GM18498 (cell line): Measurements from ENCODE around the gene TMUB1.

Experiments
- ATAC-seq: cut with Tn5 transposase; IDR thresholded peaks from one replicate; pipeline ENCODE4 v1.9.1; 2021; ENCODE audit warnings: mild to moderate bottlenecking, moderate library complexity; ENCODE audit not compliant: unreplicated experiment

The TMUB1 gene

GRCh38 chr7:151104411-151105235, 21.3 kb upstream of the TMUB1 start:
- ATAC-seq: no peak

DNA sequence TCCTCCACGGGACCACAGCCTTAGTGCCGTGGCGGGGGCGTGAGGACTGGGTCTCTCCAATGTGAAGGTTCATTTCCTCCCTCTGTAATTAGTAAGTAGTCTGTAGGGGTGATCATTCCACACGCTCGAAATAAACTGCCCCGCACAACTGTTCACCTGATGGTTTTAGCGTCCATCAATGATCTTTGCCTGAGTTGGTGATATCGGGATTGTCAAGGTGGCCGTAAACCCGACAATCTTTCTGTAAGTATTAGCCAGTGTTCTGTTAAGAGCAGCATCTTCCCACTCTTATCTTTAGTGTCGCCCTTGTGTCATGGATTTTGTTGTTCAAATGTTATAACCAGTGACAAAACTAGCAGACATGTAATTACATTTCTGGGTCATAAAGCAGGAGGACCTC, 20.7 kb upstream of the TMUB1 start:
- no peak for ATAC-seq

DNA sequence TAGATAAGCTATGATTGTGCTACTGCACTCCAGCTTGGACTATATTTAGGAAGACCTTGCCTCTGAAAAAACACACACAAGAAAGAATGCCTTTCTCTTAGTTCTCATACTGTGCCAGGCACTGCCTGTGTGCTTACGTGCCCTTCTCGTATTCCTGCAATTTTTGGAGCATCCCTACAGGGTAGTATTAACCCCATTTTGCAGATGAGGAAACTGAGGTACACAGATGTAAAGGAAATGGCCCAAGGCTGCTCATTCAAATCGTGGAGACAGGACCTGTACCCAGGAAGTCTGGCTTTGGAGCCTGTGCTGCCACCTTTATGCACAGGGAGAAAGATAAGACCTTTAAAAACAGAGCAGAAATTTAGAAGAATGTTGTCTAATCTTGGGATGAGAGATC, 19.7 kb upstream of the TMUB1 start:
- no peak for ATAC-seq

- no peak for ATAC-seq
Measured at GRCh38 chr7:151101621-151102396, 18.5 kb upstream of the TMUB1 start.

- ATAC-seq: no peak
Measured at GRCh38 chr7:151100921-151101320, 17.6 kb upstream of the TMUB1 start.

GRCh38 chr7:151099486-151100211, 16.4 kb upstream of the TMUB1 start:
- no peak for ATAC-seq

DNA sequence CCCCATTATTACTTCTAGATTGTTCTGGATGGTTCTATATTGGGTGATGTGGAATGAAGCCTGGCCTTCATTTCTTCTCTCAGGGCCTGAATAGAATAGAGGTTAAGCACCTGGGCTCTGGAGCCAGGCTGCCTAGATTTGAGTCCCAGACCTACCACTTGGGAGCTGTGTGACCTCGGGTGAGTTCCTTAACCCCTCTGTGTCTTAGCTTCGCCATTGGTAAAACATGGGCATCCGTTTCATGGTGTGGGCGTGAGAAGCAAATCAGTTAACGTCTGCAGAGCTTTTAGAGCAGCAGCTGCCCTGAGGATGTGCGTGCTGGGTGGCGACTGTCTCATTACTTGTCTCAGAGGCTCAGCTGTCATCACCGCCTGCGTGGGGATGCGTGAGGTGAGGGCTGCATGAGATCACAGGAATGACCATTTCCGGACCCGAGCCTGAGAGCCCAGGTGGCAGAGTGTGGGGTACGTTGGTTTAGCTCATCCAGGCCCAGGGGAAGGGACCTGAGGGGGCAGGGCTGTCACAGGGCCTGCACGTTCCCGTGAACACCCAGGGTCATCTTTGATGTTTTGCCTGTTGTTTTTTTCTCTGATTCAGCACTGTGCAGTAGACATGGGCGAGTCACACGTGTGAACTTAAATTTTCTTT, 12.7 kb upstream of the TMUB1 start:
- no peak for ATAC-seq

GRCh38 chr7:151095123-151095797, 12.0 kb upstream of the TMUB1 start:
- no peak for ATAC-seq

- no peak for ATAC-seq
Measured at GRCh38 chr7:151094675-151095074, 11.4 kb upstream of the TMUB1 start.

GRCh38 chr7:151093748-151094147, 10.5 kb upstream of the TMUB1 start:
- ATAC-seq: no peak

DNA sequence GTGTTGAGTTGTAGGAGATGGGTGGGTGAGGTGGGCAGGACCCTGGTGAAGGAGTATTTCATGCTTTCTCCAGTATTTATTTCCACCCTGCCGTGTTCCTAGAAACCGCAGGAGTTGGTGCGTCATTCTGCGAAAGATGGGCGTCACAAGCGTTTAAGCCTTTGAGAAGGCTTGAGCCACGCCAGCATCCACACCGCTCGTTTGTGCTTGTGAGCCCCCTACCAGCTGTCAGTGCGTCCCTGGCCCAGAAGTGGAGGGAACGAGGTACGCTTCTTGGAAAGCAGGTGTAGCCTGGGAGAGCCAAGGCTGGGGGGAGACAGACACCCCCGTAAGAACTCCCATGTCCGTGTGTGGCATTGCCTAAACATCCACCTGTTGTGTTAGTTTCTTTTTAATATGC, 8.7 kb upstream of the TMUB1 start:
- no peak for ATAC-seq

DNA sequence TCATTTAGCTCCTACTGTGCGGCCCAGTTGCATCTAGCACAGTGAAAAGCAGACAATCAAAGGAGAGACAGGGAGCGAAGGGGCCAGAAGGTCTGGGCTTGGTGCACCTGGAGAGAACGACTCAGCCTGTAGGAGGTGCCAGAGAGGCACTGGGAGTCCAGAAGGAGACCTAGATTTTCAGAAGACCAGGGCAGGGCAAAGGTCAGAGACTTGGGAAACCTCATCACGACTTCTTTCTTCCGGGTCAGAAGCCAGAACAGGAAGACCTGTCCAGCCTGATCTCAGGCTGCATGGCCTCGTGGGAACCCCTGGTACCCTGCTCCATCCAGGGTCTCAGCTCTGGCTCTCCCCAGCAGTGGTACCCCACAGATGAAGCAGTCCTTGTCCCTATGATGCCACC, 8.1 kb upstream of the TMUB1 start:
- ATAC-seq: no peak

GRCh38 chr7:151091003-151091402, 7.7 kb upstream of the TMUB1 start:
- no peak for ATAC-seq

- no peak for ATAC-seq
Measured at GRCh38 chr7:151089893-151090730, 6.8 kb upstream of the TMUB1 start.

- no peak for ATAC-seq
Measured at GRCh38 chr7:151088856-151089699, 5.8 kb upstream of the TMUB1 start.

DNA sequence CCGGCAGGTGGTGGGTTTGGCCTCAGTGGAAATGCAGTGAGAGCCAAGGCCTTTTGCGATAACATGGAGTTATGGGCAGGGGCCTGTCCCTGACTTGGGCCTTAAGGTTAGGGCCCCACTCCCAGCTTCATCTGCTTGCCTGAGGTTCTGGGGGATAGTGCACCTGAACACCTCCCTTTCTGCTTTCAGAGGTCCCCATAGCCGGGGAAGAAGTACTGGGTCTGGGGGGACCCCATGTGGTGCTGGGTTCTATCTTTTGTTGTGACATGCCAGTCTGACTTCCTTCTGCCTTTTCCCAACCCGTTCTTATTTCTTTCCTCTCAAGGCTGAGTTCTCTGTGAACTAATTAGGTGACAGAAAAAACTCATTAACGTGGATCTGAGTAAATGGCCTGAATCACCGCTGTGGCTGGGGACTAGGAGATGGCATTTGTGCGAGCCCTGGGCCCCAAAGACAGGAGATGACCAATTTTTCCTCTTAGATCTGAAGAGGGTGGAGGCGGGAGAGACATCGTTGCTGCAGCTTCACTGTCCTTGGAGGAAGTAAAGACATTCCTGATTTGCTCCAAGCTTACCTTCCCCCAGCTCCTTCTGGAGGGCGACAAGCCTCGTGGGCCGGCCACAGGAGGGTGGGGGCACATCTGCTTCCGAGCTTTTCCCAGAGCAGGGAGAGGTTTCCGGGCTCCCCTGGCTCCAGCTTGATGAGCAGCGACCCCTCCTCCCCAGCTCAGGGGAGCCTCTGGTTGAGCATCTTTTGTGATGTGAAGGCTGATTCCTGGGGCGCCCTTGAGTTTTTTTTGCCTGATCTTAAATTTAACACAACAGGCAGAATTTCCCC, 4.9 kb upstream of the TMUB1 start:
- ATAC-seq: no peak

GRCh38 chr7:151087245-151088018, 4.1 kb upstream of the TMUB1 start:
- peak; percentile 26 for ATAC-seq
